Stimulated activated naive CD8-positive, alpha-beta T cell treated with anti-CD3 and anti-CD28 coated beads, Interleukin-15, Interleukin-2, amounts not matched to agents 100 ng/mL and 50 ng/mL, for 24 hours (primary cell): Measurements from ENCODE around the gene PGA4.
"Not testable (repeated sequence)": the region's sequence is repeated elsewhere in the genome, so short reads cannot be mapped to it uniquely, and the experiment has no call there.

Source experiments
- H3K27ac Mint-ChIP-seq: one replicate; pipeline ENCODE4 v1.8.0; 2021; ENCODE audit warnings: mild to moderate bottlenecking, mixed read lengths
- H3K27me3 Mint-ChIP-seq: one replicate; pipeline ENCODE4 v1.8.0; 2021; ENCODE audit warnings: mixed read lengths
- H3K36me3 Mint-ChIP-seq: one replicate; pipeline ENCODE4 v1.8.0; 2021; ENCODE audit warnings: low read depth, mixed read lengths
- H3K4me1 Mint-ChIP-seq: one replicate; pipeline ENCODE4 v1.8.0; 2021; ENCODE audit warnings: low read depth, mixed read lengths
- H3K4me3 Mint-ChIP-seq: one replicate; pipeline ENCODE4 v1.8.0; 2021; ENCODE audit warnings: mild to moderate bottlenecking, mixed read lengths
- H3K9me3 Mint-ChIP-seq: one replicate; pipeline ENCODE4 v1.8.0; 2021; ENCODE audit warnings: mixed read lengths

Gene PGA4

GRCh38 chr11:61195719-61196118 lies 26.4 kb upstream of the PGA4 start:
- no peaks in the 10 kb centered on the region for H3K4me1 Mint-ChIP-seq
- no peak overlapping the region for H3K4me3 Mint-ChIP-seq
- no peak overlapping the region for H3K27ac Mint-ChIP-seq
- no peaks in the 10 kb centered on the region for H3K9me3 Mint-ChIP-seq
- H3K36me3 Mint-ChIP-seq: no peaks in the 10 kb centered on the region
- H3K27me3 Mint-ChIP-seq: peaks cover 27% of the 10 kb centered on the region

- H3K4me1 Mint-ChIP-seq: no peaks in the 10 kb centered on the region
- H3K9me3 Mint-ChIP-seq: no peaks in the 10 kb centered on the region
- no peak overlapping the region for H3K4me3 Mint-ChIP-seq
- H3K27ac Mint-ChIP-seq: no peak overlapping the region
- peaks cover 29% of the 10 kb centered on the region for H3K27me3 Mint-ChIP-seq
- no peaks in the 10 kb centered on the region for H3K36me3 Mint-ChIP-seq
Observed at GRCh38 chr11:61198361-61198760, 23.8 kb upstream of the PGA4 start.

- Mint-ChIP-seq H3K4me3 (no peak overlapping the region), H3K9me3 (no peaks in the 10 kb centered on the region), H3K36me3 (no peaks in the 10 kb centered on the region), H3K4me1 (no peaks in the 10 kb centered on the region), H3K27ac (no peak overlapping the region), H3K27me3 (peaks cover 29% of the 10 kb centered on the region)
Observed at GRCh38 chr11:61198948-61199523, 23.1 kb upstream of the PGA4 start.

GRCh38 chr11:61201476-61201875 lies 20.7 kb upstream of the PGA4 start:
- Mint-ChIP-seq H3K27ac (no peak overlapping the region), H3K27me3 (peaks cover 22% of the 10 kb centered on the region), H3K4me3 (no peak overlapping the region), H3K36me3 (no peaks in the 10 kb centered on the region), H3K9me3 (no peaks in the 10 kb centered on the region), H3K4me1 (no peaks in the 10 kb centered on the region)

GRCh38 chr11:61202950-61203746 lies 19.0 kb upstream of the PGA4 start, which contains the start of gene PGA3:
PGA3 (plus strand) TSS chr11:61203515; CDS start chr11:61203565, 50 bp downstream.
- H3K9me3 Mint-ChIP-seq, H3K4me3 Mint-ChIP-seq, H3K4me1 Mint-ChIP-seq, H3K27ac Mint-ChIP-seq, H3K36me3 Mint-ChIP-seq: not testable (repeated sequence)
- peaks cover 22% of the 10 kb centered on the region for H3K27me3 Mint-ChIP-seq

GRCh38 chr11:61203873-61204272 lies 18.3 kb upstream of the PGA4 start:
- H3K36me3 Mint-ChIP-seq, H3K9me3 Mint-ChIP-seq, H3K27ac Mint-ChIP-seq, H3K4me1 Mint-ChIP-seq, H3K4me3 Mint-ChIP-seq: not testable (repeated sequence)
- H3K27me3 Mint-ChIP-seq: peaks cover 22% of the 10 kb centered on the region

- not testable (repeated sequence) for H3K36me3 Mint-ChIP-seq, H3K4me1 Mint-ChIP-seq, H3K9me3 Mint-ChIP-seq
Observed at GRCh38 chr11:61204502-61205059, 17.6 kb upstream of the PGA4 start.

GRCh38 chr11:61207636-61208310 lies 14.4 kb upstream of the PGA4 start:
- not testable (repeated sequence) for H3K27me3 Mint-ChIP-seq, H3K4me1 Mint-ChIP-seq, H3K4me3 Mint-ChIP-seq, H3K36me3 Mint-ChIP-seq, H3K9me3 Mint-ChIP-seq, H3K27ac Mint-ChIP-seq

More at GRCh38 chr11:61204502-61205059, 17.6 kb upstream of the PGA4 start:
- not testable (repeated sequence) for H3K4me3 Mint-ChIP-seq, H3K27ac Mint-ChIP-seq
- peaks cover 16% of the 10 kb centered on the region for H3K27me3 Mint-ChIP-seq

- not testable (repeated sequence) for H3K9me3 Mint-ChIP-seq, H3K4me3 Mint-ChIP-seq, H3K4me1 Mint-ChIP-seq, H3K27ac Mint-ChIP-seq, H3K36me3 Mint-ChIP-seq, H3K27me3 Mint-ChIP-seq
Observed at GRCh38 chr11:61210629-61211028, 11.5 kb upstream of the PGA4 start.

GRCh38 chr11:61211327-61211952 lies 10.7 kb upstream of the PGA4 start:
- not testable (repeated sequence) for H3K9me3 Mint-ChIP-seq, H3K27ac Mint-ChIP-seq, H3K4me3 Mint-ChIP-seq, H3K27me3 Mint-ChIP-seq, H3K4me1 Mint-ChIP-seq, H3K36me3 Mint-ChIP-seq

- H3K4me3 Mint-ChIP-seq, H3K9me3 Mint-ChIP-seq, H3K36me3 Mint-ChIP-seq, H3K4me1 Mint-ChIP-seq, H3K27me3 Mint-ChIP-seq, H3K27ac Mint-ChIP-seq: not testable (repeated sequence)
Observed at GRCh38 chr11:61212202-61212601, 9.9 kb upstream of the PGA4 start.

GRCh38 chr11:61213711-61214324 lies 8.3 kb upstream of the PGA4 start:
- H3K4me3 Mint-ChIP-seq, H3K27me3 Mint-ChIP-seq, H3K36me3 Mint-ChIP-seq, H3K4me1 Mint-ChIP-seq, H3K27ac Mint-ChIP-seq, H3K9me3 Mint-ChIP-seq: not testable (repeated sequence)

GRCh38 chr11:61218306-61218705 lies 3.8 kb upstream of the PGA4 start:
- not testable (repeated sequence) for H3K9me3 Mint-ChIP-seq, H3K4me1 Mint-ChIP-seq, H3K27me3 Mint-ChIP-seq, H3K36me3 Mint-ChIP-seq, H3K27ac Mint-ChIP-seq, H3K4me3 Mint-ChIP-seq

- not testable (repeated sequence) for H3K4me3 Mint-ChIP-seq, H3K4me1 Mint-ChIP-seq, H3K27me3 Mint-ChIP-seq, H3K27ac Mint-ChIP-seq, H3K9me3 Mint-ChIP-seq, H3K36me3 Mint-ChIP-seq
Observed at GRCh38 chr11:61219016-61219415, 3.1 kb upstream of the PGA4 start.

GRCh38 chr11:61222692-61223091 lies 545 bp downstream of the PGA4 start:
- H3K36me3 Mint-ChIP-seq, H3K4me3 Mint-ChIP-seq, H3K4me1 Mint-ChIP-seq, H3K9me3 Mint-ChIP-seq, H3K27me3 Mint-ChIP-seq, H3K27ac Mint-ChIP-seq: not testable (repeated sequence)
